Panc1 (cell line): ENCODE measurements around the gene GEMIN7. TPM values are rescaled to one million over a fixed set of nuclear protein-coding genes. Genes with fewer than 3 reads are reported as not detected.

Experiments
- ATAC-seq: fragments of 200-7000 bp; cut with Tn5 transposase; 2 replicates; pipeline ENCODE4 v1.9.1; 2020; ENCODE audit warnings: mild to moderate bottlenecking, moderate library complexity
- BruUV-seq: library from RNA; stranded (reverse); fragments of 400-500 nt; replicated peaks from 2 replicates; lab custom pipeline; 2021; lab: Mats Ljungman, UMichigan
- CTCF ChIA-PET: fragments of 300-600 bp; sonication (Branson Sonifier 250); formaldehyde crosslinking; loops from one replicate; lab custom pipeline; 2022; ENCODE audit warnings: antibody characterized with exemption; lab: Charles Lee
- POLR2A ChIA-PET: fragments of 300-600 bp; sonication (Branson Sonifier 250); formaldehyde crosslinking; loops from one replicate; lab custom pipeline; 2022; ENCODE audit warnings: antibody characterized with exemption; lab: Charles Lee
- DNase-seq: peaks from one replicate; pipeline ENCODE4 v3.0.0-alpha.2; 2010; ENCODE audit warnings: low read depth, low spot score
- H3K27ac ChIP-seq: 2 replicates; pipeline ENCODE4 v1.5.1; 2011; ENCODE audit warnings: mild to moderate bottlenecking, low read length, inconsistent platforms
- H3K27me3 ChIP-seq: fragments of 200-500 bp; sonication (Bioruptor generic); 2 replicates; pipeline ENCODE4 v1.6.0; 2014; ENCODE audit warnings: low read length, inconsistent platforms; ENCODE audit not compliant: control insufficient read depth, insufficient read depth
- H3K36me3 ChIP-seq: fragments of 200-500 bp; sonication (Bioruptor generic); 2 replicates; pipeline ENCODE4 v1.5.1; 2014; ENCODE audit warnings: inconsistent platforms, mild to moderate bottlenecking, low read length, moderate library complexity; ENCODE audit not compliant: control insufficient read depth, insufficient read depth
- H3K4me1 ChIP-seq: 2 replicates; pipeline ENCODE4 v1.5.1; 2011; ENCODE audit warnings: inconsistent platforms, mild to moderate bottlenecking, low read length, moderate library complexity; ENCODE audit not compliant: control insufficient read depth, insufficient read depth
- H3K4me3 ChIP-seq, 2 experiments: 2 replicates each; pipeline ENCODE4 v1.5.1; 2011 to 2012; ENCODE audit warnings: low read depth in 2 of 2, low read length in 2 of 2, mild to moderate bottlenecking in 2 of 2, inconsistent platforms in 1 of 2, moderate library complexity in 1 of 2
- H3K9me3 ChIP-seq: fragments of 200-500 bp; sonication (Bioruptor generic); 2 replicates; pipeline ENCODE4 v1.5.1; 2014; ENCODE audit warnings: low read depth, mild to moderate bottlenecking, inconsistent platforms, low read length, moderate library complexity; ENCODE audit not compliant: control insufficient read depth, insufficient read depth
- CTCF ChIP-seq: fragments of 450-650 bp; IDR thresholded peaks from 2 replicates; pipeline ENCODE4 v1.5.1; 2017; ENCODE audit warnings: mild to moderate bottlenecking
- POLR2AphosphoS5 ChIP-seq: IDR thresholded peaks from 2 replicates; pipeline ENCODE4 v1.6.1; 2012; ENCODE audit warnings: mild to moderate bottlenecking, low read depth, low read length, moderate library complexity
- REST ChIP-seq, 2 experiments: IDR thresholded peaks; 2 replicates each; pipeline ENCODE4 v1.6.1; 2011 to 2012; ENCODE audit warnings: low read depth in 2 of 2, control low read depth in 1 of 2, low read length in 1 of 2, mild to moderate bottlenecking in 1 of 2, moderate library complexity in 1 of 2; ENCODE audit not compliant: insufficient read depth in 1 of 2
- SIN3A ChIP-seq: IDR thresholded peaks from 2 replicates; pipeline ENCODE4 v1.6.1; 2012; ENCODE audit warnings: low read depth, mild to moderate bottlenecking, low read length, moderate library complexity, borderline replicate concordance; ENCODE audit not compliant: insufficient read depth
- TCF7L2 ChIP-seq: IDR thresholded peaks from 2 replicates; pipeline ENCODE4 v1.6.1; 2011; ENCODE audit warnings: mild to moderate bottlenecking, low read depth, low read length, inconsistent platforms
- in situ Hi-C: cut with HindIII; loops from 2 replicates; pipeline ENCODE4 v1.10.0; 2016; ENCODE audit warnings: low sequenced_read_pairs, low pct_unique_long_range_greater_than_20kb
- intact Hi-C: fragments of 100-400 bp; cut with micrococcal nuclease; formaldehyde crosslinking; loops from one replicate; pipeline ENCODE4 v1.10.0; 2022; ENCODE audit not compliant: unreplicated experiment
- total RNA-seq: library from RNA; stranded (reverse); gene quantifications from one replicate; pipeline ENCODE4 v1.2.1, GENCODE V29; 2021; ENCODE audit not compliant: unreplicated experiment

GEMIN7 gene
- total RNA-seq, 1 experiment from 2014 or later, result 29.5 TPM

GRCh38 chr19:45066921-45067661, 12.0 kb upstream of the GEMIN7 start:
- TF ChIP-seq POLR2AphosphoS5, result no peak
- no peak for TF ChIP-seq TCF7L2
- TF ChIP-seq CTCF, result no peak
- TF ChIP-seq SIN3A, result no peak
- TF ChIP-seq REST (IDR thresholded peaks at IDR 0.05; ENCODE audit: insufficient read depth in 1 of 2, low read depth in 2 of 2, low read length in 1 of 2), result no peak

GRCh38 chr19:45068041-45068440, 11.0 kb upstream of the GEMIN7 start:
- no peaks in the 10 kb centered on the region for H3K9me3 ChIP-seq
- H3K27me3 ChIP-seq, result no peaks in the 10 kb centered on the region
- TF ChIP-seq POLR2AphosphoS5 (no peak), REST (IDR thresholded peaks at IDR 0.05; ENCODE audit: insufficient read depth in 1 of 2, low read depth in 2 of 2, low read length in 1 of 2) (no peak)
- in situ Hi-C loops, result no loop called here
- no peak overlapping the region for H3K27ac ChIP-seq
- ATAC-seq, result no peak
- no peaks in the 10 kb centered on the region for H3K36me3 ChIP-seq
- no TSS peak for BruUV-seq
- intact Hi-C loops, result no loop called here
- ChIA-PET POLR2A (interaction anchor here (0.5 kb wide), 1 partner anchor 25 kb away, joined by 6 read pairs; no protein-coding TSS in a partner anchor), CTCF (no interaction called here)
- H3K4me1 ChIP-seq, result no peaks in the 10 kb centered on the region
- no peak overlapping the region for H3K4me3 ChIP-seq
- DNase-seq, result no peak

More at GRCh38 chr19:45066921-45067661, 12.0 kb upstream of the GEMIN7 start:
- intact Hi-C loops (no loop called here), in situ Hi-C loops (no loop called here)
- Histone ChIP-seq H3K27me3 (no peaks in the 10 kb centered on the region), H3K36me3 (no peaks in the 10 kb centered on the region), H3K4me3 (no peak overlapping the region), H3K27ac (no peak overlapping the region), H3K4me1 (no peaks in the 10 kb centered on the region), H3K9me3 (no peaks in the 10 kb centered on the region)
- no TSS peak for BruUV-seq
- ChIA-PET CTCF (interaction anchor here (0.6 kb wide), 1 partner anchor 266 kb away, joined by 5 read pairs; no protein-coding TSS in a partner anchor), POLR2A (no interaction called here)
- DNase-seq (no peak), ATAC-seq (0 out of 2 replicates have a peak, but pooled peaks have one; percentile 28)
